GM19467 (cell line): ENCODE measurements around the gene NHSL2.

Experiments
- ATAC-seq: cut with Tn5 transposase; IDR thresholded peaks from one replicate; pipeline ENCODE4 v1.9.1; 2021; ENCODE audit warnings: mild to moderate bottlenecking, moderate library complexity; ENCODE audit not compliant: unreplicated experiment

The NHSL2 gene

GRCh38 chrX:72016881-72017783 lies 106.5 kb downstream of the NHSL2 start:
- no peak for ATAC-seq

DNA sequence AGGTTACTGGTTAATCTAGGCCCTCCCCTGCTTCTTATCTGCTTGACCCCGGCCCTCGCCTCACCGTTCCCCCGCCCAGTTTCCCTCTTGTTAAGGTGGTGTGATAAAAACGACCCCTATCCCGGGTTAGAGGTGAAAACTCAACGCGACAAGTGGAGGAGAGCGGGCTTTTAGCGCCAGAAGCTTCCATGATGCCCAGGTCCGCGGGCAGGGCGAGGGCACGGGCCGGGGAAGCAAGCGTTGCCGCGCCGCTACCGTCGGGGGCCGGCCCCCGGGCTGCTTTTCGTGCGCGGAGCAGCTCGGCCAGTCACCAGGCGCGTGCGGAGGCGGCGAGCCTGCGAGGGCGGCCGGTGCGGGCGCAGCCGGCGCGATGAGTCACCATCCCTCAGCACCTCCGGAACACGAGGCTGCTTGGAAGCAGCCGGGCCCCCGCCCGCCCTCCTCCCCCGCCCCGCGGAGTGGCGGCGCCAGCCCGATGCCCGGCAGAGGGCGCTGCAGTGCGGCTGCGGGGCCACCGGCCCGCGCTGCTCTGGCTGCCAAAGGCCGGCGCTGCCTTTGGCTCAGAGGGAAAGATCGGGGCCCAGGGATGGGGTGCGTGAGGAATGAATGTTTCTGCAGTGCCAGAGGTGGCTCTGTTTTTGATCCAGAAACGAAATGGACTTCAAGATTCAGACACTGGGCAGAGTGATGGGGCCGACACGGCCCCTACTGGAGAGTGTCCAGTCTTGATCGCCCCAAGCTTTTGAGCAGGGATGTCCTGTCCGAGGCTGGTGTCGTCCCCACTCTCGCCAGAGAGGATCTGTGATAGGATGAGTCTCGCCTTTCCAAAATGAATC lies 107.8 kb downstream of the NHSL2 start:
- ATAC-seq, result peak; percentile 58

- ATAC-seq, result no peak
Observed at GRCh38 chrX:72019487-72019886, 108.8 kb downstream of the NHSL2 start.

DNA sequence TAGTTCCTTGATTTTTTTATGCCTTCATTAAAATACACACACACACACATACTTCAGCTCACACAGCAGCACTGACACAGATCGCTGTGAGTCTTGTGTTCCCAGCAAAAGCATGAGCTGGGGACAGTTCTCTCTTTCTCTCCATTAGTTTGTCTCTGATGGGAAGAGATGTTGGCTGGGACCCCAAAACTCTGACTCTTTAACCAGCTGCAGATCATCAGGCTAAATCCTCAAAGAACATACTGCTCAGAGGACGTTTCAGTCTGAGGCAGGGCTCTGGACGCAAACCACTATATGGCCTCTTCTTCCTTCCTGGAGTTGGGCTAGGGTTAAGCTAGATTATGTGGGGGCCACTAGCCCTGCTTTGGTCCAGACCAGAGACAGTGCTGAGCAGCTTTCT lies 109.6 kb downstream of the NHSL2 start:
- ATAC-seq, result no peak

- no peak for ATAC-seq
Observed at GRCh38 chrX:72020788-72021187, 110.1 kb downstream of the NHSL2 start.

- ATAC-seq, result no peak
Observed at GRCh38 chrX:72021975-72022374, 111.3 kb downstream of the NHSL2 start.

- ATAC-seq, result no peak
Observed at GRCh38 chrX:72023071-72023470, 112.4 kb downstream of the NHSL2 start.

DNA sequence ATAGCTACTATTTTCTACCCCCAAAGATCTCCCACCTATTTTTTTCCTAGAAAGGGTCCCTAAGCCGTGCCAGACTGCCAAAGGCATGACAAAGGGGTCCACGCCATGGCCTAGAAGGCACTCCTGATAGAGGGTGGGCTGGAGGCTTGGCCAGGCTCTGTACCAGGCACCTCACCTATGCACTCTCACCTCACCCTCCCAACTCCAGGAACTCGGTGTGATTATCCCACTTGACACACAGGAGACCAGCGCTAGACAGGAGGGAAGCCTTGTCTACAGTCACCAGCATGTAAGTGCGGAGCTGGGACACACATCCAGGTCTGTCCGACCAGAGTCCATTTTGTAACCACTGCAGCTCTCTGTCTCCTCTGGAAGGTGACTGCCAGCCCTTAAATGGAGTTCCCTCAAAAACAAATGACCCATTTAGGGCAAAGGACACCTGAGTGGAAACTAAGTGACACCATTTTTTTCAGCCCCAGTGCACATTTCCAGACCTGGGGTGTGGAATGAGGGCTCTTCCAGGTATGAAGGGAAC lies 114.7 kb downstream of the NHSL2 start:
- no peak for ATAC-seq

DNA sequence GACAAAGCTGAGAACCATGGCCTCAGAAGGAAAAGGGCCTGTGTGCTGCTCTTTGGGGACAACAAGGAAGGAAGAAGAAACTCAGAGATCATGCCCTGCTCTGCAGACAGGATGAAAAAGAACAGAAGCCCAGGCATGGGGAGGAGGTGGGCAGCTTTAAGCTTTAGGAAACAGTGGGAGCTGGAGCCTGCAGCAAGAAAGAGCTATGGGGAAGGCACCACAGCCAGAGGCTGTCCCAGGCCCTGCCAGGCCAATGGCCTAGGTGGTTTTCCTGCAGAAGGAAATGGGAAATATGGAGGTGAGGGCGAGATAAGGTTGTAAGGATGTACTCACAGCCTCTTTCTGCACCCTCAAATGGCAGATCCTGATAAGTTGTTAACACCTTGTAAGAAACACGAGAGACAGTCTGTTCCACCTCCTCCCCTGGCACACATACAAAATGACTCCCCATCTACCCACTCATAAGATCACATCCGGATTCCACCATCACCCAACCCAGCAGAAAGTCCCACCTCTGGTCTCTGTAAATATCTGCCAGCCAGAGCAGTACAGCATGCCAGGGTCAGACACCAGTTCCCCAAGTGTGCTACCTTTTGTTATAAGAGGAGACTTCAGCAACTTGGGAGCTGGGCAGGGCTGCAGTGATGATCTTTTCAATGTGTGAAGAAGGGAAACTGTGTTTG lies 115.8 kb downstream of the NHSL2 start:
- ATAC-seq, result no peak

GRCh38 chrX:72027024-72027913 lies 116.6 kb downstream of the NHSL2 start:
- no peak for ATAC-seq

GRCh38 chrX:72027914-72028307 lies 117.3 kb downstream of the NHSL2 start:
- no peak for ATAC-seq

DNA sequence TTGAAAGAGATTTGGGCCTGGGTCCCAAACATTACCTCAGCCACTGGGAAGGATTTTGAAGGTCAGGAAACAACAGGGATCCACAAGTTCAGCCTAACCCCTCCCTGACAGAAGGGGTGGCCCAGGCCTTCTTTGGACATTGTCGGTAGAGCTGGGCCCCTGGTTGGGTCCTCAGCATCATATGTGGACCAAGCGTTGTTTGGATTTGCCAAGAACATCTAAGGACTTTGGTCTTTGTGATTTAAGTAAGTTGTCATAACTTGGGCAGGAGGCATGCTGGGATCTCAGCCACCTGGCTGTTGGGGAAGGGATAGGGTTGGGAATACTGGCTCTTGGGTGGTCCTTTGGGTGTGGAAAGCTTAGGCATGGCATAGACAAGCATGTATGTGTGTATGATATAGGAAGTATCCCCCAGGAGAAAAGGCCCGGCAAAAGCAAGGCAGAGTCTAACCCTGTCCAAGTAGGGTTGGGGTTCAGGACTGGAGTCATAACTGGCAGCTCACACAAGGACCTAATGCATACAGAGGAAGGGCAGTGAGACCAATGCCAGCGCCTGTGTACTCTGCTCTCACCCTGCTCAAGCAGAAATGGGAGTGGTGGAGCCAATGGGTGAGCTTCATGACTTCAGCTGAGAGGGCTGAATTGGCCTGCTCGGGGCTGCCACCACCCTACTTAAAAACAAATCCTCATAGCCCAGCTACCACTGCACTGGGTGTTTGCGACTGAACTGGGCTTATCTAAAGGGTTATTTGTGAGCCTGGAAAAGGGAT lies 118.2 kb downstream of the NHSL2 start:
- ATAC-seq, result no peak

GRCh38 chrX:72029483-72030411 lies 119.1 kb downstream of the NHSL2 start:
- ATAC-seq, result no peak

GRCh38 chrX:72030431-72030830 lies 119.8 kb downstream of the NHSL2 start:
- no peak for ATAC-seq

DNA sequence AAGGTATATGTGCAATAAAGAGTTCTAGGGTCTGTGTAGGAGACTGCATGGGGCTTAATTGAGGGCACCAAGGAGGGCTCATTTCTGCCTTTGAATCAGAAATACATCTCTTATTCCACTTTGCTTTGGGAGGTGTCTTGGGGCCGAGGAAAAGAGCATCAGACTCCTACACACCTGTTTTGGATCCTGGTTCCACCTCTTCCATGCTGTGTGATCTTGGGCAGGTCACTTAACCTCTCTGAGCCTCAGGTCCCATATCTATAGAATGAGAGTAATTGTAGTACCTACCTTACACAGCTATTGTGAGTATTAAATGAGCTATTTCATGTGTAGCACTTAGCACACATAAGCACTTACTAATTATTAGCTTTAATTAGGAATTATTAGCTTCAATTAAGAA lies 120.5 kb downstream of the NHSL2 start:
- ATAC-seq, result no peak

- no peak for ATAC-seq
Observed at GRCh38 chrX:72031634-72032033, 121.0 kb downstream of the NHSL2 start.

- ATAC-seq, result no peak
Observed at GRCh38 chrX:72037601-72038000, 127.0 kb downstream of the NHSL2 start.

- no peak for ATAC-seq
Observed at GRCh38 chrX:72038016-72038415, 127.4 kb downstream of the NHSL2 start.
